GM12874 (cell line): ENCODE data around the gene PIH1D1.

ENCODE experiments used
- TF ChIP-seq, protein P1 (sequence below): IDR thresholded peaks from 2 replicates; pipeline ENCODE4 v1.5.1; 2011; ENCODE audit warnings: low read depth, mild to moderate bottlenecking, control low read depth, low read length, moderate library complexity; ENCODE audit not compliant: insufficient read depth

PIH1D1 gene

GRCh38 chr19:49441210-49441959 is 10.2 kb downstream of the PIH1D1 start, which contains the start of gene SLC17A7:
SLC17A7 (minus strand) TSS chr19:49441527; CDS start chr19:49441379, 148 bp downstream.
- TF ChIP-seq, protein P1, sequence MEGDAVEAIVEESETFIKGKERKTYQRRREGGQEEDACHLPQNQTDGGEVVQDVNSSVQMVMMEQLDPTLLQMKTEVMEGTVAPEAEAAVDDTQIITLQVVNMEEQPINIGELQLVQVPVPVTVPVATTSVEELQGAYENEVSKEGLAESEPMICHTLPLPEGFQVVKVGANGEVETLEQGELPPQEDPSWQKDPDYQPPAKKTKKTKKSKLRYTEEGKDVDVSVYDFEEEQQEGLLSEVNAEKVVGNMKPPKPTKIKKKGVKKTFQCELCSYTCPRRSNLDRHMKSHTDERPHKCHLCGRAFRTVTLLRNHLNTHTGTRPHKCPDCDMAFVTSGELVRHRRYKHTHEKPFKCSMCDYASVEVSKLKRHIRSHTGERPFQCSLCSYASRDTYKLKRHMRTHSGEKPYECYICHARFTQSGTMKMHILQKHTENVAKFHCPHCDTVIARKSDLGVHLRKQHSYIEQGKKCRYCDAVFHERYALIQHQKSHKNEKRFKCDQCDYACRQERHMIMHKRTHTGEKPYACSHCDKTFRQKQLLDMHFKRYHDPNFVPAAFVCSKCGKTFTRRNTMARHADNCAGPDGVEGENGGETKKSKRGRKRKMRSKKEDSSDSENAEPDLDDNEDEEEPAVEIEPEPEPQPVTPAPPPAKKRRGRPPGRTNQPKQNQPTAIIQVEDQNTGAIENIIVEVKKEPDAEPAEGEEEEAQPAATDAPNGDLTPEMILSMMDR: no peak

- TF ChIP-seq, protein P1: no peak
These were observed 11.0 kb downstream of the PIH1D1 start for GRCh38 chr19:49440439-49441209.

DNA sequence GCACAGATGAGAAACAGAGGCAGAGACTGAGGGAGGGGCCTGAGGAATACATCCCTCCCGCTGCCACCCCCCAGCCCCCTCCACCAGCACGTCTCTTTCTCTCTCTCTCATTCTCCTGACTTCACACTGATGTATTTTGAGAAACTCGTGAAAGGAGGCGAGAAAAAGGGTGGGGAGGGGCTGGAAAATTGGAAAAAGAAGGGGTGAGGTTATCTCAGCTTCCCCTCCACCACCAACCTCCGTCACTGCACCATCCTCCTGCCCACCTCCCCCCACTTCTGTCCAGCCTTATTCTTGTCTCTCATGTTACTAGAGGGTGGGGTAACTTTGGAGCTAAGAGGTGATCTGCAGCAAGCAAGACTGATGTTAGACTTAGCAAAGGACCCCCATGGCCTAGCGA is 11.8 kb downstream of the PIH1D1 start:
- TF ChIP-seq, protein P1: no peak

- TF ChIP-seq, protein P1: no peak
These were observed 13.4 kb downstream of the PIH1D1 start for GRCh38 chr19:49438261-49438660.

DNA sequence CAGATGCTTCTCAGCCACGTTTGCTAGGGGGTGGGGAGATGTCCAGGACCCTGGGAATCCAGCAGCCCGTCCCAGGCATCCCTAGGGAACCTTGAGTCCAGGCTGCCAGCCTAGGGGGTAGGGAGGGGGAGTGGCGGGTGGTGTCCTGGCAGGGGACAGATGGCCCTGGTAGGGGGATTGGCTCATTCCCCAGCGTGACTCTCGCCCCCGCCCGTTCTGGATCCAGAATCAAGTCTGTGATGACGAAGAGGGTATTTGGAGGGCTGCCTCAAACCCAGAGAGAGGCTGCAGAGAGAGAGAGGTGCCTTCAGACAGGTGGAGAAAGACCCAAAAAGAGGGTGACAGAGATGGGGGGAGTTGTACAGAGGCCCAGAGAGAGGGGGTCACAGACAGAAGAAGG is 14.4 kb downstream of the PIH1D1 start:
- TF ChIP-seq, protein P1: no peak

GRCh38 chr19:49436381-49437017 is 15.1 kb downstream of the PIH1D1 start:
- TF ChIP-seq, protein P1: no peak

GRCh38 chr19:49435670-49436069 is 15.9 kb downstream of the PIH1D1 start:
- TF ChIP-seq, protein P1: no peak
